Trophoblast cell (in vitro differentiated cells and primary cell): ENCODE data around the gene PAM.
"Not testable (repeated sequence)": the region's sequence is repeated elsewhere in the genome, so short reads cannot be mapped to it uniquely, and the experiment has no call there.

Source experiments
- DNase-seq, 2 donors: peaks; one replicate each; pipeline ENCODE4 v3.0.0-alpha.2; 2016
- H2AFZ ChIP-seq: 2 replicates; pipeline ENCODE4 v1.6.1; 2013; ENCODE audit warnings: low read length, moderate library complexity, mild to moderate bottlenecking; ENCODE audit not compliant: insufficient read depth, poor library complexity
- H2AK5ac ChIP-seq: 2 replicates; pipeline ENCODE4 v1.6.1; 2013; ENCODE audit warnings: mild to moderate bottlenecking, low read length
- H2BK120ac ChIP-seq: 2 replicates; pipeline ENCODE4 v1.6.1; 2013; ENCODE audit warnings: low read length, mild to moderate bottlenecking, moderate library complexity; ENCODE audit not compliant: insufficient read depth, poor library complexity
- H2BK12ac ChIP-seq: 2 replicates; pipeline ENCODE4 v1.6.1; 2013; ENCODE audit warnings: mild to moderate bottlenecking, low read length, moderate library complexity
- H2BK5ac ChIP-seq: 2 replicates; pipeline ENCODE4 v1.6.1; 2013; ENCODE audit warnings: low read length, low read depth, moderate library complexity, mild to moderate bottlenecking; ENCODE audit not compliant: poor library complexity
- H3K14ac ChIP-seq: 2 replicates; pipeline ENCODE4 v1.6.1; 2013; ENCODE audit warnings: mild to moderate bottlenecking, low read length
- H3K18ac ChIP-seq: 2 replicates; pipeline ENCODE4 v1.6.1; 2013; ENCODE audit warnings: mild to moderate bottlenecking, low read length
- H3K23ac ChIP-seq: 2 replicates; pipeline ENCODE4 v1.6.1; 2013; ENCODE audit warnings: low read length
- H3K27ac ChIP-seq: 2 replicates; pipeline ENCODE4 v1.5.1; 2013; ENCODE audit warnings: low read depth, mild to moderate bottlenecking, inconsistent platforms, low read length, moderate library complexity
- H3K27me3 ChIP-seq: 2 replicates; pipeline ENCODE4 v1.6.1; 2013; ENCODE audit warnings: inconsistent platforms, mild to moderate bottlenecking, low read length, moderate library complexity; ENCODE audit not compliant: insufficient read depth
- H3K36me3 ChIP-seq, 2 experiments: 1 replicate in 1 of 2; 2 replicates in 1 of 2; pipeline ENCODE4 v1.6.1; 2013; ENCODE audit warnings: low read length in 2 of 2, mild to moderate bottlenecking in 2 of 2, moderate library complexity in 1 of 2; ENCODE audit not compliant: insufficient read depth in 2 of 2, control insufficient read depth in 1 of 2
- H3K4ac ChIP-seq: 2 replicates; pipeline ENCODE4 v1.6.1; 2013; ENCODE audit warnings: low read depth, mild to moderate bottlenecking, low read length, moderate library complexity
- H3K4me1 ChIP-seq, 2 experiments: 1 replicate in 1 of 2; 2 replicates in 1 of 2; pipeline ENCODE4 v1.6.1; 2013; ENCODE audit warnings: low read length in 2 of 2, mild to moderate bottlenecking in 2 of 2, moderate library complexity in 1 of 2; ENCODE audit not compliant: insufficient read depth in 2 of 2, control insufficient read depth in 1 of 2
- H3K4me2 ChIP-seq: 2 replicates; pipeline ENCODE4 v1.6.1; 2013; ENCODE audit warnings: inconsistent platforms, mild to moderate bottlenecking, low read length, moderate library complexity
- H3K4me3 ChIP-seq: 2 replicates; pipeline ENCODE4 v1.5.1; 2013; ENCODE audit warnings: mild to moderate bottlenecking, low read depth, low read length, inconsistent platforms
- H3K79me1 ChIP-seq: one replicate; pipeline ENCODE4 v1.6.1; 2013; ENCODE audit warnings: low read length
- H3K79me2 ChIP-seq: 2 replicates; pipeline ENCODE4 v1.6.1; 2013; ENCODE audit warnings: low read length, mild to moderate bottlenecking; ENCODE audit not compliant: control insufficient read depth, insufficient read depth, poor library complexity
- H3K9ac ChIP-seq: 2 replicates; pipeline ENCODE4 v1.6.1; 2013; ENCODE audit warnings: mild to moderate bottlenecking, low read length
- H3K9me3 ChIP-seq: 2 replicates; pipeline ENCODE4 v1.6.1; 2013; ENCODE audit warnings: low read depth, mild to moderate bottlenecking, control low read depth, inconsistent platforms, low read length; ENCODE audit not compliant: insufficient read depth
- H4K12ac ChIP-seq: 2 replicates; pipeline ENCODE4 v1.6.1; 2013; ENCODE audit warnings: low read depth, mild to moderate bottlenecking, low read length, moderate library complexity
- H4K8ac ChIP-seq: 2 replicates; pipeline ENCODE4 v1.6.1; 2013; ENCODE audit warnings: low read depth, mild to moderate bottlenecking, low read length, moderate library complexity
- H4K91ac ChIP-seq: one replicate; pipeline ENCODE4 v1.6.1; 2013; ENCODE audit warnings: low read depth, mild to moderate bottlenecking, low read length, moderate library complexity
- WGBS: extraction: QIAGEN DNeasy Blood & Tissue Kit; methylation state at CpG from one replicate; pipeline ENCODE4 v1.1.7; 2013; ENCODE audit warnings: missing lambda C conversion rate; ENCODE audit not compliant: insufficient read length, insufficient coverage; ENCODE audit errors: extremely low coverage; 5-methylcytosine and 5-hydroxymethylcytosine counted together

Gene PAM

GRCh38 chr5:103060424-103060954 is 305.4 kb downstream of the PAM start:
- H3K4ac ChIP-seq, result no peak overlapping the region
- peak in 1 of 2 donors; percentile 12 for DNase-seq
- no peaks in the 10 kb centered on the region for H3K9me3 ChIP-seq
- no peak overlapping the region for H3K14ac ChIP-seq
- no peak overlapping the region for H2BK5ac ChIP-seq
- no peak overlapping the region for H3K18ac ChIP-seq
- no peak overlapping the region for H4K12ac ChIP-seq
- H4K8ac ChIP-seq, result no peak overlapping the region
- no peak overlapping the region for H3K23ac ChIP-seq
- WGBS, result no CpG with 5 or more reads among the region's 3 CpGs
- H3K27ac ChIP-seq, result no peak overlapping the region
- H2AK5ac ChIP-seq, result no peak overlapping the region
- no peak overlapping the region for H2BK12ac ChIP-seq
- no peak overlapping the region for H3K9ac ChIP-seq
- H3K79me1 ChIP-seq, result peaks cover 2% of the 10 kb centered on the region
- peaks cover 0 to 1% of the 10 kb centered on the region in 2 experiments for H3K4me1 ChIP-seq
- no peak overlapping the region for H3K4me3 ChIP-seq
- H2BK120ac ChIP-seq, result no peak overlapping the region
- no peaks in the 10 kb centered on the region for H3K79me2 ChIP-seq
- no peaks in the 10 kb centered on the region for H3K36me3 ChIP-seq
- no peak overlapping the region for H2AFZ ChIP-seq
- no peaks in the 10 kb centered on the region for H3K27me3 ChIP-seq
- H4K91ac ChIP-seq, result no peak overlapping the region
- H3K4me2 ChIP-seq, result no peak overlapping the region

GRCh38 chr5:103066326-103066725 is 311.2 kb downstream of the PAM start:
- Histone ChIP-seq H4K8ac (no peak overlapping the region), H3K14ac (no peak overlapping the region), H3K23ac (no peak overlapping the region), H3K27me3 (no peaks in the 10 kb centered on the region), H2AK5ac (no peak overlapping the region), H3K79me2 (no peaks in the 10 kb centered on the region), H3K9ac (no peak overlapping the region), H3K4ac (no peak overlapping the region), H3K4me3 (no peak overlapping the region), H3K27ac (no peak overlapping the region), H4K12ac (no peak overlapping the region), H3K9me3 (no peaks in the 10 kb centered on the region), H3K4me1 (no peaks in the 10 kb centered on the region), H3K4me2 (no peak overlapping the region), H2BK12ac (no peak overlapping the region), H3K36me3 (no peaks in the 10 kb centered on the region), H3K18ac (no peak overlapping the region), H2BK5ac (no peak overlapping the region), H4K91ac (no peak overlapping the region), H3K79me1 (no peaks in the 10 kb centered on the region), H2AFZ (no peak overlapping the region), H2BK120ac (no peak overlapping the region)
- no CpG with 5 or more reads among the region's 1 CpG for WGBS
- DNase-seq, result peak in 1 of 2 donors; percentile 17

DNA sequence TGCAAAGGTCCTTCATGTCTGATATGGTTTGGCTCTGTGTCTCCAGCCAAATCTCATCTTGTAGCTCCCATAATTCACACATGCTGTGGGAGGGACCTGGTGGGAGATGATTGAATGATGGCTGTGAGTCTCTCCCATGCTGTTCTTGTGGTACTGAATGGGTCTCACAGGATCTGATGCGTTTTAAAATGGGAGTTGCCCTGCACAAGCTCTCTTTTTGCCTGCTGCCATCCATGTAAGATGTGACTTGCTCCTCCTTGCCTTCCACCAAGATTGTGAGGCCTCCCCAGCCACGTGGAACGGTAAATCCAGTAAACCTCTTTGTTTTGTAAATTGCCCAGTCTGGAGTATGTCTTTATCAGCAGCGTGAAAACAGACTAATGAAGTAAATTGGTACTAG is 318.4 kb downstream of the PAM start:
- not testable (repeated sequence) for H3K4ac ChIP-seq, H3K79me1 ChIP-seq, H4K12ac ChIP-seq, H3K4me1 ChIP-seq, H3K14ac ChIP-seq, H3K9me3 ChIP-seq, H4K8ac ChIP-seq, H2AFZ ChIP-seq, H2BK5ac ChIP-seq, H2BK120ac ChIP-seq, H3K18ac ChIP-seq, H3K27me3 ChIP-seq, H3K79me2 ChIP-seq, H2AK5ac ChIP-seq, H3K36me3 ChIP-seq, H3K4me2 ChIP-seq, DNase-seq, H3K23ac ChIP-seq, H4K91ac ChIP-seq, H3K27ac ChIP-seq, H3K9ac ChIP-seq, H2BK12ac ChIP-seq, H3K4me3 ChIP-seq
- no CpG with 5 or more reads among the region's 4 CpGs for WGBS

- peaks cover 16% of the 10 kb centered on the region for H3K9me3 ChIP-seq
- no peak overlapping the region for H2BK5ac ChIP-seq
- no peaks in the 10 kb centered on the region for H3K79me1 ChIP-seq
- no peak overlapping the region for H3K23ac ChIP-seq
- H4K91ac ChIP-seq, result no peak overlapping the region
- no peaks in the 10 kb centered on the region for H3K36me3 ChIP-seq
- H3K27me3 ChIP-seq, result no peaks in the 10 kb centered on the region
- DNase-seq, result no peak
- H3K27ac ChIP-seq, result no peak overlapping the region
- H2AK5ac ChIP-seq, result no peak overlapping the region
- H3K18ac ChIP-seq, result no peak overlapping the region
- no peaks in the 10 kb centered on the region for H3K79me2 ChIP-seq
- H3K4ac ChIP-seq, result no peak overlapping the region
- H2BK120ac ChIP-seq, result no peak overlapping the region
- no peak overlapping the region for H3K4me3 ChIP-seq
- H4K8ac ChIP-seq, result no peak overlapping the region
- WGBS, result no CpG with 5 or more reads among the region's 4 CpGs
- H3K9ac ChIP-seq, result no peak overlapping the region
- no peak overlapping the region for H2BK12ac ChIP-seq
- H2AFZ ChIP-seq, result no peak overlapping the region
- H3K4me2 ChIP-seq, result no peak overlapping the region
- no peak overlapping the region for H3K14ac ChIP-seq
- no peak overlapping the region for H4K12ac ChIP-seq
- H3K4me1 ChIP-seq, result no peaks in the 10 kb centered on the region
Measured at GRCh38 chr5:103075442-103075841, 320.3 kb downstream of the PAM start.
